BJ (cell line): ENCODE measurements around the gene AHI1. TPM values are rescaled to one million over a fixed set of nuclear protein-coding genes. Genes with fewer than 3 reads are reported as not detected.
A peak's percentile ranks its signal among the peaks of the same experiment; 100 is the strongest.

Experiments used
- CTCF ChIA-PET: fragments of 350-600 bp; formaldehyde crosslinking; extraction: SDS; loops from one replicate; lab custom pipeline; 2021; ENCODE audit warnings: antibody characterized with exemption, inconsistent platforms; lab: Yijun Ruan, JAX
- POLR2A ChIA-PET: fragments of 300-600 bp; sonication (Branson Sonifier 250); formaldehyde crosslinking; extraction: SDS; loops from one replicate; lab custom pipeline; 2021; ENCODE audit warnings: antibody characterized with exemption; lab: Charles Lee
- DNase-seq: peaks from one replicate; pipeline ENCODE4 v3.0.0-alpha.2; 2011; ENCODE audit warnings: low read depth
- H3K27me3 ChIP-seq: 2 replicates; pipeline ENCODE4 v1.6.0; 2011; ENCODE audit warnings: low read length; ENCODE audit not compliant: control insufficient read depth, insufficient read depth
- H3K36me3 ChIP-seq: 2 replicates; pipeline ENCODE4 v1.5.1; 2011; ENCODE audit warnings: low read length; ENCODE audit not compliant: control insufficient read depth, insufficient read depth
- H3K4me3 ChIP-seq: 2 replicates; pipeline ENCODE4 v1.5.1; 2011; ENCODE audit warnings: low read depth, mild to moderate bottlenecking, control low read depth, low read length
- polyA minus RNA-seq: library from RNA; depleted of rRNA, polyadenylated mRNA; stranded (reverse); fragments of >200 nt; gene quantifications from 2 replicates; pipeline ENCODE4 v1.2.3, GENCODE V29; 2011; rRNA and poly(A)+ RNA removed
- polyA plus RNA-seq: library from polyadenylated mRNA; depleted of rRNA; stranded (reverse); fragments of >200 nt; gene quantifications from 2 replicates; pipeline ENCODE4 v1.2.3, GENCODE V29; 2011; rRNA removed
- TF ChIP-seq, protein P1 (sequence below): IDR thresholded peaks from 2 replicates; pipeline ENCODE4 v1.5.1; 2011; ENCODE audit warnings: low read depth, mild to moderate bottlenecking, control low read depth, inconsistent platforms, low read length, moderate library complexity; ENCODE audit not compliant: insufficient read depth

Gene AHI1
- polyA plus RNA-seq (7.9 and 15.8 TPM in 2 replicates), polyA minus RNA-seq (9.2 and 13.0 TPM in 2 replicates)

DNA sequence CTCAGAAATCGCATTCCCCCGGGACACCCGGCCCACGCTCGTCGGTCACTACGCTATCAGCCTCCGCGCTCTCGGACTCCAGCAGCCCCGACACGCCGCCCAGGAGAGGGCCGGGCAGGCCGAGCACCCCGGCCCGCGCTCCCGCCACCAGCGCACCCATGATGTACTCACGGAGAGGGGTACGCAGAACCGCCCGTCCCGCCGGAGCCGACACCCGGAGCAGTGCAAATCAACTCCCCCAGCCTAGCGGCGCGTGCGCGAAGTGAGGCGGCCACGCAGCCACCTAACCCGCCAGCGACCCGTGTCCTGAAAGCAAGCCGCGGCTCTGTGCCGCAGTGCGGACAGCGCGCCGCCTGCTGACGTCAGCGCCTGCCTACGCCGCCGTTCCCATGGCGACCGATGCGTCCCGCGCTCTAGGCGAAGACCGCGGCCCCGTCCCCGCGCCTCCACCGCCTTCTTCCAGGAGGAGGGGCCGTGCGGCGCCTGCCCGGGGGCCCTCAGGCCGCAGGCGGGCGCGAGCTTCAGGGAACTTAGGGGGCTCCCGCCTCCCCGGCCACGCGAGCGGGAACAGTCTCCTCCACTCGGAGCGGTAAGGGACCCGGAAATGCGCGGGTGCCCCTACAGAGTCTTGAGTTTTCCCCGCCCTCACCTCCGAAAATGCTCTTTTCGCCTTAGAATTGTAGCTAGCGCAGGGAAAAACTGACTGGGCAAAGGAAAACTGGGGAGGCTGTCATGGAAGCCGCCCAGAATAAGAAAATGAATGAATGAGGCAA lies at the start of gene AHI1:
AHI1 (minus strand) TSS at position 329 of the 773 bp plus-strand sequence. CDS start 5,503 bp downstream, outside the sequence.
- peak within 1 kb of the TSS; percentile 72 for H3K4me3 ChIP-seq
- DNase-seq = peak; percentile 56
- ChIA-PET CTCF (interaction anchor here (1.2 to 1.8 kb wide), 2 partner anchors 729 to 791 kb away, joined by 3 to 9 read pairs; no protein-coding TSS in a partner anchor), POLR2A (interaction anchor here (1.3 kb wide), 1 partner anchor 792 kb away, joined by 5 read pairs; the partner anchor contains the start of gene BCLAF1)
- TF ChIP-seq, protein P1, sequence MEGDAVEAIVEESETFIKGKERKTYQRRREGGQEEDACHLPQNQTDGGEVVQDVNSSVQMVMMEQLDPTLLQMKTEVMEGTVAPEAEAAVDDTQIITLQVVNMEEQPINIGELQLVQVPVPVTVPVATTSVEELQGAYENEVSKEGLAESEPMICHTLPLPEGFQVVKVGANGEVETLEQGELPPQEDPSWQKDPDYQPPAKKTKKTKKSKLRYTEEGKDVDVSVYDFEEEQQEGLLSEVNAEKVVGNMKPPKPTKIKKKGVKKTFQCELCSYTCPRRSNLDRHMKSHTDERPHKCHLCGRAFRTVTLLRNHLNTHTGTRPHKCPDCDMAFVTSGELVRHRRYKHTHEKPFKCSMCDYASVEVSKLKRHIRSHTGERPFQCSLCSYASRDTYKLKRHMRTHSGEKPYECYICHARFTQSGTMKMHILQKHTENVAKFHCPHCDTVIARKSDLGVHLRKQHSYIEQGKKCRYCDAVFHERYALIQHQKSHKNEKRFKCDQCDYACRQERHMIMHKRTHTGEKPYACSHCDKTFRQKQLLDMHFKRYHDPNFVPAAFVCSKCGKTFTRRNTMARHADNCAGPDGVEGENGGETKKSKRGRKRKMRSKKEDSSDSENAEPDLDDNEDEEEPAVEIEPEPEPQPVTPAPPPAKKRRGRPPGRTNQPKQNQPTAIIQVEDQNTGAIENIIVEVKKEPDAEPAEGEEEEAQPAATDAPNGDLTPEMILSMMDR = no peak
- H3K27me3 ChIP-seq = no peaks in the 10 kb centered on the region
- H3K36me3 ChIP-seq = no peaks in the 10 kb centered on the region

DNA sequence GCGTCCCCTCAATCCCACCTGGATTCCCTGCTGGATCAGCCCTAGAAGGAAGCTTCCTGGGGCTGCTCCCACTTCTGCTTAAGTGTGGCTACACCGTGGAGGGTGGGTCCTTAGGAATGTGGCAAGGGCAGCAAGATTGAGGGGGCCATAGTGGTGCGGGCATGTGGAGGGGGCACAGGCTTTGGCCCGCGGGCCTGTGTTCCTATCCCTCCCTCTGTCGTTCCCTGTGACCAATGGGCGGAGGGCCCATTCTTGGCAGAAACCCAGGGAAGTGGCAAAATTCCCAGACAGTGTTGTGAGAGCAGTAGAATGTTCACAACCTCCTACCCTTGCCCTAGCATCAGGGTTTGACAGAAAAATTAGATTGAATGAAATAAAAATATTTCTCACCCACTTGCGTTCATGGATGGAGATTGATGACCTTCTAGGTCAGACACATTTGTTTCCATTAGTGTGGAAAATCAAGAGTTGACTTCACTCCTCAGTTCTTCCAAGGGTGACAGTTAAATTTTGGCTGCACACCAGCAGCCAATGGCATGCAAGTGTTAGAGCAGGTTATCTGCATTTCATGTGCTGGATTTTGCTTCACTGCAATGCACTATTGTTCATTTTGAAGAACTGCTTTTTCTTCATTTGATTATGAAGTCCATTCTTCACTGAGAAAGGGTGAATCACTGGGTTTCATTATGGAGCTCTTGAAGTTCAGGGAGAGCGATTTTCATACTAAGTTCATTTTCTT lies 49.3 kb upstream of the AHI1 start:
- DNase-seq = no peak
- ChIA-PET POLR2A (no interaction called here), CTCF (interaction anchor here (0.7 to 2.0 kb wide), 2 partner anchors 11 to 96 kb away, joined by 3 to 5 read pairs; no protein-coding TSS in a partner anchor)
- Histone ChIP-seq H3K36me3 (no peaks in the 10 kb centered on the region), H3K4me3 (no peak overlapping the region), H3K27me3 (no peaks in the 10 kb centered on the region)
- TF ChIP-seq, protein P1 = no peak

DNA sequence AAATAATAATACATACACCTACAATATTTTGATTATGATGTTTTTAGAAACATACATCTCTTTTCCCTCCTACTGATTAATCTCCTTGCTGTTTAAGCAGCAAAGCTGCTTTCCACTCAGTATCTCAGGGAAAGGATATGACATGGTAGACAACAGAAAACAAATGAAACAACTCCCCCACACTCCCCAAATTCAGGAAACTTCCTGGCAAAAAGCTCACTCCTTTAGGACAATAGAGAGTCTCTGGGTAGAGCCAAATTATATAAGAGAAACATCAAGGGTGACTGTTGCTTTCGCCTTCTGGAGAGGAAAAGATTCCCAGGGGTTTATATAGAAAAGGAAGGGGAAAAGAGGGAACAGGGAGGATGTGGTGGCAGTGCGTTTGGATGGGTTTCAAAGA lies 48.7 kb upstream of the AHI1 start:
- CTCF ChIA-PET = no interaction called here
- DNase-seq = no peak
- H3K36me3 ChIP-seq = no peaks in the 10 kb centered on the region
- H3K27me3 ChIP-seq = no peaks in the 10 kb centered on the region
- H3K4me3 ChIP-seq = no peak overlapping the region
- POLR2A ChIA-PET = no interaction called here
- TF ChIP-seq, protein P1 = no peak

DNA sequence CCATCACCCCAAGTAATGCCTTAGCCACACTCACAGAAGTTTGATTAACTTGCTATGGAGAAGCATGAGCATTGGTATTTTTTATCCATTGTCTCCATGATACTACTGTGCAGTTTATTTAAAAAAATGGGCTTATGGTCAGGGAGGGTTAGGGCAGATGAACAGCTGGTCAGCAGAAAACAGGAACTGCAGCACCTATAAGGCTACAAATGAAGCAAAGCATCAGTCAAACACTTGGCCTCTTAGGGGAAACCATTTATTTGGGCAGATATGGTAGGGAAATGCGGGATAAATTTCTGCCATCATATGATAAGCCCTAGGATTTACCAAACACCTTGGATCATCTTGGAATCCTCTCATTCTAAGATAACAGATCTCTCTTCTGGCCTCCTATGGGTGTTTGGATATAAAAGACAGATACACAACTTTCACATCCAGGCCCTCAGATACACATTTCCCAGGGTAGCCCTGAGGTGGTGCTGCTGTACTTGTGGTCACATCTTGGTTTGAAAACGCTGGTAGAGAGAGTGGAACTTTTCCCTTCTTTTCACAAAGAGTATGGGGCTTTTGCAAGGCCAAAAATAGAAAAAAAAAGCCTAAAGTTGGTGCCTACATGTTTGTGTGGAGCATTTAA lies 42.8 kb upstream of the AHI1 start:
- TF ChIP-seq, protein P1 = peak; percentile 29

More for the DNA sequence above, 42.8 kb upstream of the AHI1 start:
- Histone ChIP-seq H3K27me3 (no peaks in the 10 kb centered on the region), H3K36me3 (no peaks in the 10 kb centered on the region), H3K4me3 (no peak overlapping the region)
- no peak for DNase-seq
- CTCF ChIA-PET = interaction anchor here (0.6 to 0.7 kb wide), 3 partner anchors 429 to 750 kb away, joined by 3 to 5 read pairs (median 4); no protein-coding TSS in a partner anchor
- POLR2A ChIA-PET = no interaction called here
